GM18519 (cell line): ENCODE data around the gene C10orf105.

ENCODE experiments used
- ATAC-seq: cut with Tn5 transposase; IDR thresholded peaks from one replicate; pipeline ENCODE4 v1.9.1; 2021; ENCODE audit warnings: mild to moderate bottlenecking, moderate library complexity; ENCODE audit not compliant: unreplicated experiment, low FRiP score

The C10orf105 gene

DNA sequence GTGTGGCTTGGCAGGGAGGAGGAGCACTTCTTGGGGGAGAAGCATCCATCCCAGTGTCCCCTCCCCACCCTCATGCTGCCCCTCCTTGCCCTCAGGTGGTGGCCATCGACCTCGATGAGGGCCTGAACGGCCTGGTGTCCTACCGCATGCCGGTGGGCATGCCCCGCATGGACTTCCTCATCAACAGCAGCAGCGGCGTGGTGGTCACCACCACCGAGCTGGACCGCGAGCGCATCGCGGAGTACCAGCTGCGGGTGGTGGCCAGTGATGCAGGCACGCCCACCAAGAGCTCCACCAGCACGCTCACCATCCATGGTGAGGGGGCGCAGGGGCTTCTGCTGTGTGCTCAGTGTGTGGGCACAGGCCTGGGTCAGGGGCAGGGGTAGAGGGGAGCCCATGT lies 14.8 kb downstream of the C10orf105 start:
- ATAC-seq: no peak

- ATAC-seq: no peak
Measured at GRCh38 chr10:71703577-71703976, 16.0 kb downstream of the C10orf105 start.

GRCh38 chr10:71701496-71702132 lies 18.0 kb downstream of the C10orf105 start:
- ATAC-seq: no peak

GRCh38 chr10:71700731-71701368 lies 18.7 kb downstream of the C10orf105 start:
- ATAC-seq: no peak

DNA sequence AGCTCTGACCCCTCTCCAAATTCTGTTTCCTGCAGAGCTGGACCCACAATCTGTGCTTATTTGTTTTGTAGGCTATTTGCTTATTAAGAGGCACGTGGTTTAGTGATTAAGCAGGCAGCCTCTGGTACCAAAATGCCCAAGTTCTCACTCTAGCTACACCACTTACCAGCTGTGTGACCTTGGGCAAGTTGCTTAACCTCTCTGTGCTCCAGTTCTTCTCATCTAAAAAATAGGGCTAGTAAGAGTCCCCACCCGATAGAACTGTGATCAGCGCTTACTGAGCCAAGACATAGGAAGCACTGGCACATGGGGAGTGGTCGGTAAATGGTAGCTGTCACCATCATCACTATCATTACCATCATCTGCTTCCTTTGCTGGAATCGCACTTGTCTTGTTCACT lies 20.8 kb downstream of the C10orf105 start:
- ATAC-seq: no peak

GRCh38 chr10:71697938-71698709 lies 21.5 kb downstream of the C10orf105 start:
- ATAC-seq: no peak

DNA sequence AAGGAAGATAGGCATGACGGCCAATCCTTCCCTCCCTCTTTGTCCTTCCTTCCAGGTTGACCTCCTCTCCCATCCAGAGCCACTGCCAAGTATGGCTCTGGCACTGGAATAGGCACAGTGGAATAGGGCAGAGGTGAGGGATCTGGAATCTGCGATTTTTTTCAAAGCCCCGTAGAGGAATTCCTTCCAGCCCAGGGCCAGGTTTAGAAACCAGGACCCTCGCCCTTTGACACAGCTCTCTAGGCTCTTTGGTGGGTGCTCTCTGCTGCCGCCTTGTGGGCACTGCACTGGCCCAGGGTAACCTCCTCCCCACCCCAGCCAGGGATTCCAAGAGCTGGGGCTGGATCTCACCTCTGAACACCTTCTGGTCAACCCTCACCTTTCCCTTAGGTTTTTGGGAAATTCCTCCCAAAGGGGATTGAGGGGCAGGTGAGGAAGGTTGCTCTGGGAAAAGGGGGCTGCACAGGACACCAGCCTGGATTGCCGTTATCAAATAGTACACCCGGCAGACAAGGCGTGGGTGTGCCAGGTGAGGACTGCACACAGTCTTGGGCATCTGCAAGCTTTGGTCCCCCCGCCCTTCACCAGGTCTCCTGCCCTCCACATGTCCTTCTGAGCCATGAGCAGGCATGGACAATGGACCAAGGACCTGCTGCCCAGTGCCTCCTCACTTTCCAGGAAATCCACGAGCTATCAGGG lies 22.8 kb downstream of the C10orf105 start:
- no peak for ATAC-seq

- ATAC-seq: no peak
Measured at GRCh38 chr10:71695502-71696476, 23.8 kb downstream of the C10orf105 start.

DNA sequence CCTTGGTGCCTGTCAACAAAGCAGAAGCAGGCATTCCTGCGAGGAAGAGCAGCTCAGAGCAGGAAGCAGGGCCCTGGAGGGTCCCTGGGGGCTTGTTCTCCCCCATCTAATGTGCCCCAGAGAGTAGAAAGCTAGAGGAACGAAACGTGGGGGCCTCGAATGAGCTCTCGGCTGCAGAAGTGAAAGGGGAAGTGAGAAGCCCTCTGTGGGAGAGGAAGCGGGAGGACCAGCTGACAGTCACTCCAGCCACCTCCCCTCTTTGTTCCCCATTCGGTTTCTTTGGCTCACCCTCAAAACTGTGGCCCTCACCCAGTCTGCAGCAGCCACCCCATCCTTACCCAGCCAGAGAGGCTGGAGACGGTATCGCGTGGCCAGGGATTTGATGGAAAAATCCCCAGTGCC lies 25.0 kb downstream of the C10orf105 start:
- ATAC-seq: peak; percentile 73

DNA sequence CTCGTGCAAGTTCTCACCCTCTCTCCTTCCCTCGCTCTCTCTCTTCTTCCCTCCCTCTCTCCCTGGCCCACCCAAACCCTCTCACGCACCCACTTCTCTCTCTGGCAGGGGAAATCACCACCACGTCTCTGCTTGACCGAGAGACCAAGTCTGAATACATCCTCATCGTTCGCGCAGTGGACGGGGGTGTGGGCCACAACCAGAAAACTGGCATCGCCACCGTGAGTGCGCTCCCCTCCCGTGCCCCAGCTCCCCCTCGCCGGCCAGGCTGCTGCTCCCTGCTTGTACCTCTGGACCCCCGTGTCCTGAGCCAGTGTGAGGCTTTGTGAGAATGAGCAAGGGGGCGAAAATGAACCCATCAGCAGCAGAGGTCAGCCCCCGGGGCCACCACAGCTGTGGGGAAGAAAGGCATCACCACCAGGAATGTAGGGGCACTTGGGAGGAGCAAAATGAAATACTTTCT lies 25.5 kb downstream of the C10orf105 start:
- no peak for ATAC-seq

DNA sequence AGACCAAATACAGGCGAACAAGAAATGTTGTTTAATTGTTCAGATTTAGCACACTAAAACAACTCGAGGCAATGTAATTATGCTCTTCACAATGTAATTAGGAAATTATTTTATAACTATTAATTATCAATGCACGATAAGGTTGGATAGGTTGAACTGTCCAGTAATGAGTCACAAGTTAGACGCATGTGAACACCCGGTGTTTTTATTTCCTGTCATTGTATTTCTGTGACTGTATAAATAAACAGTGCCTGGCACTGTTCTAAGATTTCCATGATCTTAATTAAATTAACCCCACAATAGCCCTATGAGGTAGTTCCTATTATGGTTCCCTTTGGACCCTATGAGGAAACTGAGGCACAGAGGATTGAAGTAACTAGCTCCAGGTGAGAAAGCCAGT lies 26.2 kb downstream of the C10orf105 start:
- ATAC-seq: no peak

GRCh38 chr10:71692598-71693306 lies 26.8 kb downstream of the C10orf105 start:
- ATAC-seq: no peak

- ATAC-seq: no peak
Measured at GRCh38 chr10:71691405-71691804, 28.2 kb downstream of the C10orf105 start.

DNA sequence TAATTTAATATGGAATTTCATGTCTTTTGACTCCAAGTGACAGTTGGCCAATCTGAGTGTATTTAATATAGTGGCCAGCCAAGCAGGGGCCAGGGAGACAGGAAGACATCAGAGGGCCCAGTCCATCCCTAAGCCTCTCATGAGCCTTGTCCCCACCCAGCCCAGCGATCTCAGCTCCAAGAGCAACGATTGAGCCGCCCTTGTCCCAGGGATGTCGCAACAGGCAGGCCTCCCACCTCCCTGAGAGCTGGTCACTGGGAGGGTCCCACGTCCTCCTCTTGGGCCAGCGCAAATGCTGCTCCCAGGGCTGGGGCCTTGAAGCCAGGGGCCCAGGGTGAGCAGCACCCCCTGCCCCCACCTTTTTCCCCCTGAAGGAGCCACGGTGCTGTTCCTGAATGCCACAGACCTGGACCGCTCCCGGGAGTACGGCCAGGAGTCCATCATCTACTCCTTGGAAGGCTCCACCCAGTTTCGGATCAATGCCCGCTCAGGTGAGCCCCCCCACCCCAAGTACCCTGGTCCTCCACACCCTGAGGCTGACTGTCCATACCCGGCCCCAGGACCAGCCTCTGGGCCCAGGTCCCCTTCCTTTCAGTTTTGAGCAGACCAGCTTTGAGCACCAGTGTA lies 29.4 kb downstream of the C10orf105 start:
- no peak for ATAC-seq

DNA sequence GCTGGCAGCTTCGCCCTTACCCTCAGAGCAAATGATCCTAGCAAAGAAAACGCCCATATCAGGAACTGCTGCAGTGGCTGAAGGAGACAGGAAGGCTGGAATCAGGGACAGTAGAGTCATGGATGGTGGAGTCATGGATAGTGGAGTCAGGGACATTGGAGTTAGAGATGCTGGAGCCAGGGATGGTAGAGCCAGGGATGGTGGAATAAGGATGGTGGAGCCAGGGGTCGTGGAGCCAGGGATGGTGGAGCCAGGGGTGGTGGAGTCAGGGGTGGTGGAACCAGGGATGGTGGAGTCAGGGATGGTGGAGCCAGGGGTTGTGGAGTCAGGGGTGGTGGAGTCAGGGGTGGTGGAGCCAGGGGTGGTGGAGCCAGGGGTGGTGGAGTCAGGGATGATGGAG lies 31.3 kb downstream of the C10orf105 start:
- ATAC-seq: no peak

DNA sequence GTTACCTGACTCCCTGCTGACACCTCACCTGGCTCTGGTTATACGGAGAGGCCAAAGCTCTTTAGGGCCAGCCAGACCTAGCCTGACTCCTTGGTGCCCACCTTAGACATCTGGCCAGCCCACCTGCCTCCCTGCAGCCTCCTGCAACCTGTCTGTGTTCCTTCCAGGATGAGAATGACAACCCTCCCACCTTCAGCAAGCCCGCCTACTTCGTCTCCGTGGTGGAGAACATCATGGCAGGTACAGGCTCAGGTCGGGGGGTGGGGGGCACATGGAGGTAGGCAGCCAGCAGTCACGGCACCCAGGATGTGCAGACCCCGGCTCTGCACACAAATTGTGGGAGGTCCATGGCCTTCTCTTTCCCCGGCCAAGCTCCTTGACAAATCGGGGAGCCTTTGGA lies 32.1 kb downstream of the C10orf105 start:
- ATAC-seq: no peak

DNA sequence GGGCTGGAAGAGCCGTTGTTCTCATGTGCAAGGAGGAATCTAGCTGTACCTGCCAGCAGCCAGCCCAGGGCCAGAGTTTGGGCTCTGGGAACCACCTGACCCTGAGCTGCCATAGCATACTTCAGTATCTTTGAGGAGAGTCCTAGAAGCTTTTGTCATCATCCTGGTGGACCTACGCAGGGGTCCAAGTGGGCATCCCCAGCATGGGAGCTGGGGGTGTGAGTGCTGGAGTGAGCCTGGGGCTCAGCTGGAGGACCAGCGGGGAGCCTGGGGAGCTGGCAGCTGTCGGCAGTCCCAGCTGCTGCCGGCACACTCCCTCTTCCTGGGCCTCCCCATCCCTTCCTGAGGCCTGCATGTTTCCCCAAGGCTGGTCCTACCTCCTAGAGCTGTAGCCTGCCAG lies 32.5 kb downstream of the C10orf105 start:
- no peak for ATAC-seq

GRCh38 chr10:71685554-71686232 lies 33.9 kb downstream of the C10orf105 start:
- no peak for ATAC-seq
